GF-D8 (cell line): Measurements from ENCODE around the gene GSS.

Experiments
- DNase-seq: peaks from one replicate; lab custom pipeline; 2025; lab: John Stamatoyannopoulos, UW

GSS gene

GRCh38 chr20:34993941-34994508 lies 38.4 kb upstream of the GSS start:
- DNase-seq: no peak

- DNase-seq: no peak
Observed at GRCh38 chr20:34992751-34993417, 37.3 kb upstream of the GSS start.

GRCh38 chr20:34990661-34991214 lies 35.1 kb upstream of the GSS start:
- no peak for DNase-seq

DNA sequence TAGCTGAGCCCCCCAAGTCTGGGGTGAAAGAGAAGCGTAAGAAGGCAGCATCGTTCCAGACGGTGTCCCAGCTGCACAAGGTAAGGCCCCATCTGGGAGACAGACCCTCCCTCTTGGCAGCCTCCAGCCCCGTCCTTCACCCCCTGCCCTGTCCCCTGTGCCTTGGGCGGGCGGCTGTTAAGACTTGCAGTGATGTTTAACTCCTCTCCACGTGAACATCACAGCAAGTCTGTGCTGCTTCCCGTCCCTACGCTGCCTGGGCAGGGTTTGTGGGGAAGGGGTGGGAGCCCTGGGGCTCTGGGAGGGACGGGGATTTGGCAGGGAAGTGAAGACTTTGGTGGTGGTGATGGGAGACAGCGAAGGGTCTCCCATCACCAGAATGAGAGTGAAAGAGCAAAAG lies 34.6 kb upstream of the GSS start:
- DNase-seq: no peak

DNA sequence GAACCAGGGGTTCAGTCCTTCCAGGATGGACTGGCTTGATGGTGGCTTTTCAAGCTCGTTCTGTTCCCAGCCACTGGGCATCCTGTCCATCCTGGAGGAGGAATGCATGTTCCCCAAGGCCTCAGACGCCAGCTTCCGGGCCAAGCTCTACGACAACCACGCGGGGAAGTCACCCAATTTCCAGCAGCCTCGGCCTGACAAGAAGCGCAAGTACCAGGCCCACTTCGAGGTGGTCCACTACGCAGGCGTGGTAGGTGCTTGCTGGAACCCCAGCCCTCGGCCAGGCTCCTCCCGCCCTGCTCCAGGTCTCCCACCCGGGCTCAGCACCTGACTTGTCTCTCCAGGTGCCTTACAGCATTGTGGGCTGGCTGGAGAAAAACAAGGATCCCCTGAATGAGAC lies 34.1 kb upstream of the GSS start:
- no peak for DNase-seq

GRCh38 chr20:34989118-34989517 lies 33.5 kb upstream of the GSS start:
- DNase-seq: no peak

DNA sequence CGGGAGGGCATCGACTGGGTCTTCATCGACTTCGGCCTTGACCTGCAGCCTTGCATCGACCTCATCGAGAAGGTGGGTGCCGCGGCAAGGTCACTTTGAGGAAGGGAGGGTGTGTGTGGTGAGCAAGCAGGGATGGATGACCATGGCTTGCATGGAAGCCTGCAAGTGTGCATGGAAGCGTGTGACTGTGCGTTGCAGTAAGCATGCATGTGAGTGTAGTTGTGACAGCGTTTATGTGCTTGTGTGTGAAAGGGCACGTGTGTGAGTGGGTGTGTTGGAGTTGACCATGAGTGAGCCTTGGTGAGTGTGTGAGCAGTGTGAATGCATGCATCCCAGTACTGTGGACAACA lies 32.6 kb upstream of the GSS start:
- no peak for DNase-seq

DNA sequence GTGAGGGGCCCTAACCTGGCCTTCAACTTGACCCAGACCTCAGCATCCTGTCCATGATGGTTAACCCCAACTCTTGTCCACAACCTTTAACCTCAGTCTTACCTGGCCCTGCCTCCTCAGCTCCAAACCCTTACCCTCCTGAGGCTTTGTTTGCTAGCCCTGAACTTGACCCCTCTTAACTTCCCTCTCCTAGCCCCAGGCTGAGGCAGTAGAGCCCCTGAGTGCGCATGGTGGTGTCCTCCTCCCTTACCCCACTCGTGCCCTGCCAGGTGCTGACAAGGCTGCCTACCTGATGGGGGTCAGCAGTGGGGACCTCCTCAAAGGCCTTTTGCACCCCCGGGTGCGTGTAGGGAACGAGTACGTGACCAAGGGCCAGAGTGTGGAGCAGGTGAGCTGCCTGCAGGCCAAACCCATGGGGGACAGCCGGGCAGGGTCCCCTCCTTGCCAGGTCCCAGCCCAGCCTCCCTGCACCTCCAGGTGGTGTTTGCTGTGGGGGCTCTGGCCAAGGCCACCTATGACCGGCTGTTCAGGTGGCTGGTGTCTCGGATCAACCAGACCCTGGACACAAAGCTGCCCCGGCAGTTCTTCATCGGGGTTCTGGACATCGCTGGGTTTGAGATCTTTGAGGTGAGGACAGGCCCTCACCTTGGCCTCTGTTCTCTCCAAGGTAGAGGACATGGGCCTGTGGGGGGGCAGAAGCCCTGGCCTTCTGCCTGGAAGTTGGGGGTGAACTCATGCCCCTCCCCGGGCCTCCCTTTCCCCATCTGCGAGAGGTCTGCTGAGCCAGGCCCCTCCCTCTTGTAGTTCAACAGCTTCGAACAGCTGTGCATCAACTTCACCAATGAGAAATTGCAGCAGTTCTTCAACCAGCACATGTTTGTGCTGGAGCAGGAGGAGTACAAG lies 31.9 kb upstream of the GSS start:
- no peak for DNase-seq

- DNase-seq: no peak
Observed at GRCh38 chr20:34986311-34987287, 31.0 kb upstream of the GSS start.

DNA sequence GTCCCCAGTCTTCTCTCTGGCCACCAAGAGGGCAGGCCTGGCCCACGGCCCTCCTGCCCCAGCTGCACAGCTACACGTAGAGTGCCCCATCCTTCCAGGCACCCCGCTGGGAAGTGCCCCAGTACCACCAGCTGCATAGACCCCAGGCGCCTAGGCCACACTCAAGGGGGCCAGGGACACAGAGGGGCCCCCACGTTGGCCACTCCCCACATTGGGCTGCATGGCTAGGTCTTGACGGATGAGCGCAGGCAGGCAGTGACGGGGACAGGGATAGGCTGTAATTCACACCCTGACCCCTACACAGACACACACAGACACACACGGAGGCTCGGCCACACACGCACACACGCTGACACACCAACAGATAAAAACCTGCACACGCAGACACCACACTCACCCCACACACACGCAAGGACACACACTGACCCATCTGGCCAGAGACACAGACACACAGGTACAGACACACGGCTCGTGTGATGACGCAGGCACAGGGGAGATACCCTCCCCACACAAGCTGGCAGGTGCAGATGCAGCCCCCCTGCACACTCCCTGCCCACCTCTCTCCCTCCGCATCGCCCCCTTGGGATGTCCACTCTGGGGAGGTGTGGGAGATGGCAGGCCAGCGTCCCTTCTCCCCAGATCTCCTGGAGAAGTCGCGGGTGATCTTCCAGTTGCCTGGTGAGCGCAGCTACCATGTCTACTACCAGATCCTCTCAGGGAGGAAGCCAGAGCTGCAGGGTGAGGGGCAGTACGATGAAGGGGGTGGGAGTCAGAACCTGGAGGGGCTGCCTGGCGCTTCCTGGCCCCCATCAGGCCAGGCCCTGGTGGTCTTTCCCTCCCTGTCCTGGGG lies 30.1 kb upstream of the GSS start:
- no peak for DNase-seq

DNA sequence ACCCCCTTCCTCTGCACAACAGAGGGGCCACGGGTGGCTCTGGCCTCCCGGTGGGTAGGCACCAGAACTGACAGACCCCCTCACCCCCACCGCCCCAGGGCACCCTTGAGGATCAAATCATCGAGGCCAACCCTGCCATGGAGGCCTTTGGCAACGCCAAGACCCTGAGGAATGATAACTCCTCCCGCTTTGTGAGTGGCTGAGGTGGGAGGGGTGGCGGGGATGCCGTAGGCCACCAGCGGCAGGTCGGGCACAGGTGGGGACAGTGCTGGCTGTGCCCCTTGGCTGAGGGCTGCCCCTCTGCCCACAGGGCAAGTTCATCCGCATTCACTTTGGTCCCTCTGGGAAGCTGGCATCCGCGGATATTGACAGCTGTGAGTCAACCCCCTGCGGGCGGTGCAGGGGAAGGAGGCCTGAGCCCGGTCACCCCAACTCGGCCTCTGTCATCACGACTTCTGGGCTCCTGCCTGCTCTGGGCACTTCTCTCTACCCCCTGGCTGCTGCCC lies 29.2 kb upstream of the GSS start:
- DNase-seq: no peak

- no peak for DNase-seq
Observed at GRCh38 chr20:34983995-34984735, 28.6 kb upstream of the GSS start.

- DNase-seq: no peak
Observed at GRCh38 chr20:34983089-34983820, 27.6 kb upstream of the GSS start.

DNA sequence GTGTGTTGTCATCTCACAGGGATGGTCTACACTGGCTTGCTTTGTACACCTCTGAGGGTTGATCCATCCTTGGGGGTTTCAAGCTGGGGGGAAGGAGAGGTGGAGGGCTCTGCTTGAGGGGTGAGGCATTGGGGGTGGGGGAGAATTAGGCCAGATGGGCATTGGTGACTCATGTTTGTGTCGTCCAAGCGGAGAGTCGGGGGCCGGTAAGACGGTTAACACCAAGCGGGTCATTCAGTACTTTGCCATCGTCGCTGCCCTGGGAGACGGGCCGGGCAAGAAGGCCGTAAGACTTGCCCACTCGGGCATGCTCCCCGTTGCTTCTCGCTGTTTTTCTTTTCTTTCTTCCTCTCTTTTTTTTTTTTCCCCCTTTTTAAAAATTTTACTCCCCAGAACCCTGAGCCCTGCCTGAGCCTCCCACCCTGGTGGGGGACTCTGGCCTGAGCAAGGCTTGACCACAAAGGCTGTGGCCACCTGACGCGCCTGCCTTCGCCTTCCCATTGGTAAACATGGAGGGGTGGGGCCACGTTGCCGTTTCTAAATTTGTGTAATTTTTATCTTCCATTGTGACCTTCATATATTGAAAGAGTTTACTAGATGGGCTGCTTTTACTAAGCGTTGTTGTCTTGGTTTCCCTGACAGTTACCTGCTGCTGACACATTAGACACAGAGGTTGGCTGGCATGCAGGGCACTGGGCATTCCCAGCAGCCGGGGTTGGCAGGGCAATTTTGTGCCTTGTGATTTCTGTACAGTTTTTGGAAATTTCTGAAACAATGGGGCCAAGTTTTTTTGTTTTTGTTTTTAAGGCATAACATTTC lies 26.9 kb upstream of the GSS start:
- DNase-seq: no peak

- DNase-seq: no peak
Observed at GRCh38 chr20:34980543-34981233, 25.1 kb upstream of the GSS start.

DNA sequence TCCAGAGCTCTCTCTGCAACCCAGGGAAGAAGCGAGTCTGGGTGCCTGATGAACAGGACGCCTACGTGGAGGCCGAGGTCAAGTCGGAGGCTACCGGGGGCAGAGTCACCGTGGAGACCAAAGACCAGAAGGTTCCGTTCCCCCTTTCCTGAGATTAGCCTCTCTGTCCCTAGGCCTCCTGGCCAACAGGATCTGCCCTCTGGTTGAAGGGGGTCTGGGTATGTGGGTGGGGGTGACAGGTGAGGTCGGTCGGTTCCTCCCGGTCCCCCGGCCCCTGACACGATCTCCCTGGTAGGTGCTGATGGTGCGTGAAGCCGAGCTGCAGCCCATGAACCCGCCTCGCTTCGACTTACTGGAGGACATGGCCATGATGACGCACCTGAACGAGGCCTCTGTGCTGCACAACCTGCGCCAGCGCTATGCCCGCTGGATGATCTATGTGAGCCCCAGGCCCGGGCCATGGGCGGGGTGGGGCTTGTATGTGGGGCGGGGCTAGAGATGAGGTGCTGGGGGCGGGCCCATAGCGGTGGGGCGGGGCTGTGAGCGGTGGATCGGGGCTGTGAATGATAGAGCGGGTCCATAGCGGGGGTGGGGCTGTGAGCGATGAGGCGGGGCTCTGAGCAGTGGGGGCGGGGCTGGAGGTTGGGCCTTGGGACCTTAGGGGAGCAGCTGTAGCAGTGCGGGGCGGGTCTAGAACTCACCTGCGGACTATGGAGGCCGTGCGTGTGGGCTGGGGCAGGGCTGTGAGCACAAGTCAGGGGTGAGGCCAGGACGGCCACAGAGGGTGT lies 24.0 kb upstream of the GSS start:
- no peak for DNase-seq
